DOHH2 (cell line): ENCODE data around the gene SIAH2.

Experiments used
- H3F3A ChIP-seq: fragments of 200-600 bp; sonication (generic), shearing (Covaris generic); 2 replicates; pipeline ENCODE4 v1.6.0; 2016; ENCODE audit warnings: antibody characterized with exemption, mild to moderate bottlenecking; ENCODE audit not compliant: control insufficient read depth, insufficient read depth
- H3K27ac ChIP-seq: fragments of 200-600 bp; sonication (generic); 2 replicates; pipeline ENCODE4 v1.5.1; 2014; ENCODE audit warnings: low read depth, mild to moderate bottlenecking, low read length, moderate library complexity
- H3K27me3 ChIP-seq: fragments of 200-600 bp; sonication (generic); 2 replicates; pipeline ENCODE4 v1.6.1; 2014; ENCODE audit warnings: mild to moderate bottlenecking, low read length, mixed read lengths; ENCODE audit not compliant: control insufficient read depth
- H3K36me3 ChIP-seq: fragments of 200-600 bp; sonication (generic); 2 replicates; pipeline ENCODE4 v1.6.1; 2014; ENCODE audit warnings: mild to moderate bottlenecking, low read length, moderate library complexity, mixed read lengths; ENCODE audit not compliant: control insufficient read depth
- H3K4me1 ChIP-seq: fragments of 200-600 bp; sonication (generic); 2 replicates; pipeline ENCODE4 v1.6.1; 2014; ENCODE audit warnings: mild to moderate bottlenecking, low read length, mixed read lengths; ENCODE audit not compliant: control insufficient read depth
- H3K4me2 ChIP-seq: fragments of 200-600 bp; sonication (generic); 2 replicates; pipeline ENCODE4 v1.6.0; 2014; ENCODE audit warnings: mild to moderate bottlenecking, low read length, moderate library complexity
- H3K4me3 ChIP-seq: fragments of 200-600 bp; sonication (generic); 2 replicates; pipeline ENCODE4 v1.5.1; 2014; ENCODE audit warnings: mild to moderate bottlenecking, low read length, mixed read lengths
- H3K79me2 ChIP-seq: fragments of 200-600 bp; sonication (generic); 2 replicates; pipeline ENCODE4 v1.6.1; 2014; ENCODE audit warnings: mild to moderate bottlenecking, low read length, mixed read lengths; ENCODE audit not compliant: control insufficient read depth
- H3K9me2 ChIP-seq: fragments of 200-600 bp; sonication (generic); replicated peaks from 2 replicates; pipeline ENCODE4 v1.6.1; 2014; ENCODE audit warnings: mild to moderate bottlenecking, low read length, mixed read lengths; ENCODE audit not compliant: control insufficient read depth
- H3K9me3 ChIP-seq: fragments of 200-600 bp; sonication (generic); 2 replicates; pipeline ENCODE4 v1.6.1; 2014; ENCODE audit warnings: antibody characterized with exemption, low read length, mixed read lengths; ENCODE audit not compliant: control insufficient read depth, insufficient read depth
- H4K20me1 ChIP-seq: fragments of 200-600 bp; sonication (generic); 2 replicates; pipeline ENCODE4 v1.6.0; 2014; ENCODE audit warnings: low read depth, mild to moderate bottlenecking, antibody characterized with exemption, low read length, moderate library complexity; ENCODE audit not compliant: control insufficient read depth, insufficient read depth
- EZH2phosphoT487 ChIP-seq: fragments of 200-600 bp; sonication (generic); IDR thresholded peaks from 2 replicates; pipeline ENCODE4 v1.6.1; 2017; ENCODE audit warnings: borderline replicate concordance, mild to moderate bottlenecking, antibody characterized with exemption, low read length, moderate library complexity, mixed read lengths
- TF ChIP-seq, protein P1 (sequence below): fragments of 200-600 bp; sonication (generic); IDR thresholded peaks from one replicate; pipeline ENCODE4 v1.5.1; 2014; ENCODE audit warnings: antibody characterized with exemption, mild to moderate bottlenecking, low read depth, low read length; ENCODE audit not compliant: poor library complexity, severe bottlenecking

SIAH2 gene

DNA sequence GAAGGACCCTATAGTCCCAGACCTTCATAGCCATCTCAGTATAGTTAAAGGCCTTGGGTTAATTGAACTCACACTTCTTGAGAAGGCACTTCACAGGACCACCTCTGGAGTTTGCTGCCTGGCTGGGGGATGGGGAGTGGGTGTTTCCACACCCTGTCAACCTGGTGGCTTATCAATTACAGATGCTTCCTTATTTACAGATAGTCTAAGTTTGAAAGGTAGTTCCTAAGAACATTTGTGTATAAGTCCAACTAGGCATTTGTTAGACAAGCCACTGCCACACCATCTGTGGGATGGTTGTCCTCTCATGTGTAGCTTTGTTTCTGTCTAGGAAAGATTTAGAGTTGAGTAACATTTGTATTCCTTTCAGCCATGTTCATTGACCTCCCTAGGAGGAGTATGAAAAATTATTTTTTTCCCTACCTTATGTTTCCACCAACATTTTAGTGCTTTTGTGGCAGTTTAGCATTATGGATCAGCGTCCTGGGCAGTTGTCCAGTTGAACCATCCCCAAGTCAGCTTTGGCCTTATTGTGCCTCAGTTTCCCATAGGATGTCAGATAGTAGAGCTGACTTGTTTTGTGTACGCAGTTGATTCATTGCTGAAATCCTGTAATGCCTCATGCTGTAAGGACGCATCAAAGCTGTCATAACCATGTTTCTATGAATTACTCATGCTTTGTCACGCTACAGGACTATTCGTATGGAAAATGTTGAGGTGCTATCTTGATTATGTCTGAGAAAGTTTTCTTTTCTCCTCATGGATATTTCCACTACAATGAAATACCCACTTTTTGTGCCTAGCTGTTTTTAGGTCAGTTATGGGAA lies 21.2 kb upstream of the SIAH2 start:
- no peak for TF ChIP-seq EZH2phosphoT487
- TF ChIP-seq, protein P1, sequence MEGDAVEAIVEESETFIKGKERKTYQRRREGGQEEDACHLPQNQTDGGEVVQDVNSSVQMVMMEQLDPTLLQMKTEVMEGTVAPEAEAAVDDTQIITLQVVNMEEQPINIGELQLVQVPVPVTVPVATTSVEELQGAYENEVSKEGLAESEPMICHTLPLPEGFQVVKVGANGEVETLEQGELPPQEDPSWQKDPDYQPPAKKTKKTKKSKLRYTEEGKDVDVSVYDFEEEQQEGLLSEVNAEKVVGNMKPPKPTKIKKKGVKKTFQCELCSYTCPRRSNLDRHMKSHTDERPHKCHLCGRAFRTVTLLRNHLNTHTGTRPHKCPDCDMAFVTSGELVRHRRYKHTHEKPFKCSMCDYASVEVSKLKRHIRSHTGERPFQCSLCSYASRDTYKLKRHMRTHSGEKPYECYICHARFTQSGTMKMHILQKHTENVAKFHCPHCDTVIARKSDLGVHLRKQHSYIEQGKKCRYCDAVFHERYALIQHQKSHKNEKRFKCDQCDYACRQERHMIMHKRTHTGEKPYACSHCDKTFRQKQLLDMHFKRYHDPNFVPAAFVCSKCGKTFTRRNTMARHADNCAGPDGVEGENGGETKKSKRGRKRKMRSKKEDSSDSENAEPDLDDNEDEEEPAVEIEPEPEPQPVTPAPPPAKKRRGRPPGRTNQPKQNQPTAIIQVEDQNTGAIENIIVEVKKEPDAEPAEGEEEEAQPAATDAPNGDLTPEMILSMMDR, result no peak
- Histone ChIP-seq H3K9me2 (no peaks in the 10 kb centered on the region), H3K4me2 (no peak overlapping the region), H3K79me2 (no peaks in the 10 kb centered on the region), H4K20me1 (no peaks in the 10 kb centered on the region), H3K36me3 (no peaks in the 10 kb centered on the region), H3K4me3 (no peak overlapping the region), H3K9me3 (no peaks in the 10 kb centered on the region), H3K4me1 (no peaks in the 10 kb centered on the region), H3K27me3 (peaks cover 17% of the 10 kb centered on the region), H3F3A (no peaks in the 10 kb centered on the region), H3K27ac (no peak overlapping the region)

DNA sequence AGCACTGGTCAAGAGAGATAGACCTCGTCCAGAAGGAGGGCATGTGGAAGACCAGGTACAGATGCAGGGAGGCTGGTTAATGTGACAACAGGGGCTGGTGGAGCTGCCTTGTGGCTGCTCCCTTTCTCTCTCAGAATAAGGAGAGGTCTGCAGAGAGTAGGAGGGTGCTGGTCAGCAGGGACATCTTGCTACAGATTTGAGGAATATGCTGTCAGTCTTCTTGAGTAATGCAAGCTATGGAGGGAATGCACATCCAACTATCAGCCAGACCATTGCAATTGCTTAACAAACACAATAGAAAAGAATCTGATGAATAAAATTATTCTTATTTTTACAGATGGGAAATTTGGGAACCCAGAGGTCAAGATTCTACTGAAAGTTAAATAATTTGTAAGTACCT lies 20.3 kb upstream of the SIAH2 start:
- H3K27me3 ChIP-seq, result peaks cover 12% of the 10 kb centered on the region

DNA sequence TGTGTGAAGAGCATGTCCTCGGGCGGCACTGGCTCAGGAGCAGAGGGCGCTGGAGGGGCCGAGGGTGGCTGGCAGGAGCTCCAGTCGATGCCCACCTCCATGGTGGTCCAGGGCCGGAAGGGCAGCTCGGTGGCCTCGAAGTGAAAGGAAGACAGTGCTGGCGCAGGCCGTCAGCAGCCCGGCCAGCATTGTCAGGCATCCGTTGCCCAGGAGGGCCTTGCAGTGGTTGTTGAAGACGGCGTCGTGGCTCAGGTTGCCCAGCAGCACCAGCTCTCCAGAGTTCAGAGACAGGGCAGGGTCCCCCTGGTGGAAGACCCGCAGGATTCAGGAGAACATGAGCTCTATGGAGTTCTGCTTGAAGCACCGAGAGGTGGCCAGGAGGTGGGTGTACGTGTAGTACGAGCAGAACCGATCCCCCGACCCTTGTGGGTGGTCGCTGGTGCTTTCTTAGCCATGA lies 16.5 kb upstream of the SIAH2 start:
- H3K27me3 ChIP-seq, result peaks cover 3% of the 10 kb centered on the region; the same call in 1 of the 2 replicates
- no peaks in the 10 kb centered on the region for H3K36me3 ChIP-seq
- H3K4me1 ChIP-seq, result no peaks in the 10 kb centered on the region
- H3K4me2 ChIP-seq, result no peak overlapping the region
- no peaks in the 10 kb centered on the region for H4K20me1 ChIP-seq
- no peaks in the 10 kb centered on the region for H3K9me3 ChIP-seq
- no peak overlapping the region for H3K27ac ChIP-seq
- no peaks in the 10 kb centered on the region for H3K79me2 ChIP-seq
- H3F3A ChIP-seq, result no peaks in the 10 kb centered on the region
- no peaks in the 10 kb centered on the region for H3K9me2 ChIP-seq
- TF ChIP-seq, protein P1, result no peak
- TF ChIP-seq EZH2phosphoT487, result no peak
- no peak overlapping the region for H3K4me3 ChIP-seq

More for the DNA sequence above, 20.3 kb upstream of the SIAH2 start:
- no peak for TF ChIP-seq EZH2phosphoT487
- TF ChIP-seq, protein P1, result no peak
- no peaks in the 10 kb centered on the region for H3K9me3 ChIP-seq
- no peaks in the 10 kb centered on the region for H4K20me1 ChIP-seq
- no peaks in the 10 kb centered on the region for H3K36me3 ChIP-seq
- H3K9me2 ChIP-seq, result no peaks in the 10 kb centered on the region
- no peaks in the 10 kb centered on the region for H3F3A ChIP-seq
- H3K4me1 ChIP-seq, result no peaks in the 10 kb centered on the region
- H3K4me3 ChIP-seq, result no peak overlapping the region
- H3K4me2 ChIP-seq, result no peak overlapping the region
- no peak overlapping the region for H3K27ac ChIP-seq
- no peaks in the 10 kb centered on the region for H3K79me2 ChIP-seq
